Liver (tissue), 2 donors: ENCODE data around the gene PUS10.
"Not testable (repeated sequence)": the region's sequence is repeated elsewhere in the genome, so short reads cannot be mapped to it uniquely, and the experiment has no call there.

ENCODE experiments used
- TF ChIP-seq, protein P1 (sequence below): fragments of 150-350 bp; IDR thresholded peaks from 2 replicates; pipeline ENCODE4 v1.5.1; 2017; ENCODE audit warnings: improper control_type of control experiment, low read depth, low read length; ENCODE audit not compliant: missing input control
- TF ChIP-seq, protein P2 (sequence below): IDR thresholded peaks from 2 replicates; pipeline ENCODE4 v1.6.1; 2016; ENCODE audit warnings: antibody characterized with exemption
- donor health status: healthy.

DNA sequence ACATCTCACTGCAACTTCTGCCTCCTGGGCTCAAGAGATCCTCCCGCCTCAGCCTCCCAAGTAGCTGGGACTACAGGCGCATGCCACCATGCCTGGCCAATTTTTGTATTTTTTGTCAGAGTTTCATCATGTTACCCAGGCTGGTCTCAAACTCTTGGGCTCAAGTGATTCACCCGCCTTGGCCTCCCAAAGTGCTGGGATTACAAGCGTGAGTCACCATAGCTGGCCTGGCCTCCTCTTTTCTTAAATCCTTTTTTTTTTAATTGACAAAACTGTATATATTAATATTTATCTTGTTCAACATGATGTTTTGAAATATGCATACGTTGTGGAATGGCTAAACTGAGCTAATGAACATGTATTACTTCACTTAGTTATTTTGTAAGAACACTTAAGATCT is 86.0 kb downstream of the PUS10 start:
- TF ChIP-seq, protein P1, sequence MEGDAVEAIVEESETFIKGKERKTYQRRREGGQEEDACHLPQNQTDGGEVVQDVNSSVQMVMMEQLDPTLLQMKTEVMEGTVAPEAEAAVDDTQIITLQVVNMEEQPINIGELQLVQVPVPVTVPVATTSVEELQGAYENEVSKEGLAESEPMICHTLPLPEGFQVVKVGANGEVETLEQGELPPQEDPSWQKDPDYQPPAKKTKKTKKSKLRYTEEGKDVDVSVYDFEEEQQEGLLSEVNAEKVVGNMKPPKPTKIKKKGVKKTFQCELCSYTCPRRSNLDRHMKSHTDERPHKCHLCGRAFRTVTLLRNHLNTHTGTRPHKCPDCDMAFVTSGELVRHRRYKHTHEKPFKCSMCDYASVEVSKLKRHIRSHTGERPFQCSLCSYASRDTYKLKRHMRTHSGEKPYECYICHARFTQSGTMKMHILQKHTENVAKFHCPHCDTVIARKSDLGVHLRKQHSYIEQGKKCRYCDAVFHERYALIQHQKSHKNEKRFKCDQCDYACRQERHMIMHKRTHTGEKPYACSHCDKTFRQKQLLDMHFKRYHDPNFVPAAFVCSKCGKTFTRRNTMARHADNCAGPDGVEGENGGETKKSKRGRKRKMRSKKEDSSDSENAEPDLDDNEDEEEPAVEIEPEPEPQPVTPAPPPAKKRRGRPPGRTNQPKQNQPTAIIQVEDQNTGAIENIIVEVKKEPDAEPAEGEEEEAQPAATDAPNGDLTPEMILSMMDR: not testable (repeated sequence)
- TF ChIP-seq, protein P2, sequence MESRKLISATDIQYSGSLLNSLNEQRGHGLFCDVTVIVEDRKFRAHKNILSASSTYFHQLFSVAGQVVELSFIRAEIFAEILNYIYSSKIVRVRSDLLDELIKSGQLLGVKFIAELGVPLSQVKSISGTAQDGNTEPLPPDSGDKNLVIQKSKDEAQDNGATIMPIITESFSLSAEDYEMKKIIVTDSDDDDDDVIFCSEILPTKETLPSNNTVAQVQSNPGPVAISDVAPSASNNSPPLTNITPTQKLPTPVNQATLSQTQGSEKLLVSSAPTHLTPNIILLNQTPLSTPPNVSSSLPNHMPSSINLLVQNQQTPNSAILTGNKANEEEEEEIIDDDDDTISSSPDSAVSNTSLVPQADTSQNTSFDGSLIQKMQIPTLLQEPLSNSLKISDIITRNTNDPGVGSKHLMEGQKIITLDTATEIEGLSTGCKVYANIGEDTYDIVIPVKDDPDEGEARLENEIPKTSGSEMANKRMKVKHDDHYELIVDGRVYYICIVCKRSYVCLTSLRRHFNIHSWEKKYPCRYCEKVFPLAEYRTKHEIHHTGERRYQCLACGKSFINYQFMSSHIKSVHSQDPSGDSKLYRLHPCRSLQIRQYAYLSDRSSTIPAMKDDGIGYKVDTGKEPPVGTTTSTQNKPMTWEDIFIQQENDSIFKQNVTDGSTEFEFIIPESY: not testable (repeated sequence)
